Prostate gland (tissue), 2 donors: ENCODE measurements around the gene PPP1R1B.

ENCODE experiments used
- CTCF ChIP-seq, 4 experiments: fragments of 200-600 bp in 2 of 4; fragments of 450-650 bp in 2 of 4; sonication (generic) in 2 of 4; IDR thresholded peaks; 1 replicate in 3 of 4; 2 replicates in 1 of 4; pipeline ENCODE4 v1.5.1; 2016 to 2019; ENCODE audit warnings: antibody characterized with exemption in 4 of 4, mild to moderate bottlenecking in 2 of 4, moderate library complexity in 2 of 4
- POLR2AphosphoS5 ChIP-seq: sonication (generic); formaldehyde crosslinking; IDR thresholded peaks from one replicate; pipeline ENCODE4 v1.6.1; 2017; ENCODE audit warnings: antibody characterized with exemption

- peak; percentile 84 for TF ChIP-seq POLR2AphosphoS5
- peak; percentile 98 to 100 (median 100) for TF ChIP-seq CTCF (IDR thresholded peaks at IDR 0.05)
Measured at GRCh38 chr17:39621523-39622379, 5.0 kb upstream of the PPP1R1B start.
